OCI-LY1 (cell line): ENCODE measurements around the gene ANKRD33B.

Source experiments
- H2AFZ ChIP-seq: fragments of 200-600 bp; sonication (generic), shearing (Covaris generic); 2 replicates; pipeline ENCODE4 v1.6.0; 2014; ENCODE audit warnings: antibody characterized with exemption, mild to moderate bottlenecking, low read length
- H3F3A ChIP-seq: fragments of 200-600 bp; sonication (generic), shearing (Covaris generic); 2 replicates; pipeline ENCODE4 v1.6.0; 2014; ENCODE audit warnings: mild to moderate bottlenecking, antibody characterized with exemption, low read length, moderate library complexity; ENCODE audit not compliant: insufficient read depth
- H3K27ac ChIP-seq: fragments of 200-600 bp; sonication (generic); 2 replicates; pipeline ENCODE4 v1.5.1; 2014; ENCODE audit warnings: low read length, mixed run types, mild to moderate bottlenecking, low read depth; ENCODE audit not compliant: poor library complexity, severe bottlenecking
- H3K27me3 ChIP-seq: fragments of 200-600 bp; sonication (generic); 2 replicates; pipeline ENCODE4 v1.6.0; 2014; ENCODE audit warnings: antibody characterized with exemption, mild to moderate bottlenecking, low read length, moderate library complexity; ENCODE audit not compliant: insufficient read depth
- H3K36me3 ChIP-seq: fragments of 200-600 bp; sonication (generic); 2 replicates; pipeline ENCODE4 v1.6.1; 2014; ENCODE audit warnings: mild to moderate bottlenecking, antibody characterized with exemption, low read length, moderate library complexity, mixed read lengths; ENCODE audit not compliant: insufficient read depth
- H3K4me1 ChIP-seq: fragments of 200-600 bp; sonication (generic); 2 replicates; pipeline ENCODE4 v1.5.1; 2014; ENCODE audit warnings: mild to moderate bottlenecking, low read length, moderate library complexity; ENCODE audit not compliant: insufficient read depth, severe bottlenecking
- H3K4me2 ChIP-seq: fragments of 200-600 bp; sonication (generic), shearing (Covaris generic); 2 replicates; pipeline ENCODE4 v1.6.1; 2014; ENCODE audit warnings: low read length
- H3K4me3 ChIP-seq: fragments of 200-600 bp; sonication (generic); 2 replicates; pipeline ENCODE4 v1.5.1; 2014; ENCODE audit warnings: low read length, low read depth, mild to moderate bottlenecking, mixed read lengths; ENCODE audit not compliant: poor library complexity, severe bottlenecking
- H3K79me2 ChIP-seq: fragments of 200-600 bp; shearing (Covaris generic); 2 replicates; pipeline ENCODE4 v1.6.1; 2016; ENCODE audit warnings: mixed run types, low read length, mixed read lengths; ENCODE audit not compliant: insufficient read depth
- H3K9ac ChIP-seq: fragments of 200-600 bp; sonication (generic), shearing (Covaris generic); 2 replicates; pipeline ENCODE4 v1.6.1; 2014; ENCODE audit warnings: mild to moderate bottlenecking, low read length, mixed read lengths
- H3K9me2 ChIP-seq: fragments of 200-600 bp; sonication (generic), shearing (Covaris generic); 2 replicates; pipeline ENCODE4 v1.6.1; 2014; ENCODE audit warnings: low read depth, mild to moderate bottlenecking, low read length, mixed read lengths
- H3K9me3 ChIP-seq: fragments of 200-600 bp; shearing (Covaris generic); 2 replicates; pipeline ENCODE4 v1.6.1; 2014; ENCODE audit warnings: low read length, mixed read lengths
- H4K20me1 ChIP-seq: fragments of 200-600 bp; sonication (generic), shearing (Covaris generic); 2 replicates; pipeline ENCODE4 v1.6.0; 2016; ENCODE audit warnings: mild to moderate bottlenecking, low read length; ENCODE audit not compliant: insufficient read depth
- CTCF ChIP-seq: fragments of 200-600 bp; sonication (generic), shearing (Covaris generic); IDR thresholded peaks from 2 replicates; pipeline ENCODE4 v1.5.1; 2017; ENCODE audit warnings: mild to moderate bottlenecking, antibody characterized with exemption, low read length, moderate library complexity, mixed read lengths
- EZH2 ChIP-seq: fragments of 200-600 bp; sonication (generic), shearing (Covaris generic); IDR thresholded peaks from 2 replicates; pipeline ENCODE4 v1.8.0; 2017; ENCODE audit warnings: borderline replicate concordance, mixed run types, mild to moderate bottlenecking, antibody characterized with exemption, low read length, moderate library complexity, mixed read lengths

Gene ANKRD33B

GRCh38 chr5:10666531-10667299 is 102.8 kb downstream of the ANKRD33B start:
- no peaks in the 10 kb centered on the region for H3K9me2 ChIP-seq
- TF ChIP-seq EZH2 (no peak), CTCF (no peak)
- no peaks in the 10 kb centered on the region for H3K79me2 ChIP-seq
- H3F3A ChIP-seq, result no peaks in the 10 kb centered on the region
- no peak overlapping the region for H3K4me3 ChIP-seq
- no peaks in the 10 kb centered on the region for H4K20me1 ChIP-seq
- H3K9ac ChIP-seq, result no peak overlapping the region
- 0 out of 2 replicates have a peak, but pooled peaks cover 6% of the 10 kb centered on the region for H3K27me3 ChIP-seq
- H2AFZ ChIP-seq, result no peak overlapping the region
- H3K4me1 ChIP-seq, result no peaks in the 10 kb centered on the region
- H3K9me3 ChIP-seq, result no peaks in the 10 kb centered on the region
- no peaks in the 10 kb centered on the region for H3K36me3 ChIP-seq
- no peak overlapping the region for H3K27ac ChIP-seq
- H3K4me2 ChIP-seq, result no peak overlapping the region

GRCh38 chr5:10667431-10668057 is 103.7 kb downstream of the ANKRD33B start:
- Histone ChIP-seq H4K20me1 (no peaks in the 10 kb centered on the region), H3K4me3 (no peak overlapping the region), H3K4me1 (no peaks in the 10 kb centered on the region), H3K27me3 (0 out of 2 replicates have a peak, but pooled peaks cover 6% of the 10 kb centered on the region), H3K9ac (no peak overlapping the region), H3K36me3 (no peaks in the 10 kb centered on the region), H2AFZ (no peak overlapping the region), H3K4me2 (no peak overlapping the region), H3K9me2 (no peaks in the 10 kb centered on the region), H3F3A (no peaks in the 10 kb centered on the region), H3K9me3 (no peaks in the 10 kb centered on the region), H3K79me2 (no peaks in the 10 kb centered on the region), H3K27ac (no peak overlapping the region)
- TF ChIP-seq CTCF (no peak), EZH2 (no peak)

GRCh38 chr5:10668697-10669096 is 104.8 kb downstream of the ANKRD33B start:
- no peak overlapping the region for H3K27ac ChIP-seq
- no peaks in the 10 kb centered on the region for H3F3A ChIP-seq
- 0 out of 2 replicates have a peak, but pooled peaks cover 6% of the 10 kb centered on the region for H3K27me3 ChIP-seq
- no peaks in the 10 kb centered on the region for H3K9me3 ChIP-seq
- no peaks in the 10 kb centered on the region for H3K79me2 ChIP-seq
- H3K4me2 ChIP-seq, result no peak overlapping the region
- H3K4me3 ChIP-seq, result no peak overlapping the region
- H4K20me1 ChIP-seq, result no peaks in the 10 kb centered on the region
- H3K36me3 ChIP-seq, result no peaks in the 10 kb centered on the region
- TF ChIP-seq CTCF, result no peak
- TF ChIP-seq EZH2, result no peak
- H3K9me2 ChIP-seq, result no peaks in the 10 kb centered on the region
- H3K9ac ChIP-seq, result no peak overlapping the region
- no peaks in the 10 kb centered on the region for H3K4me1 ChIP-seq
- H2AFZ ChIP-seq, result no peak overlapping the region
